HG03066 (cell line): ENCODE results near the gene RASA3.

Source experiments
- ATAC-seq: cut with Tn5 transposase; IDR thresholded peaks from one replicate; pipeline ENCODE4 v1.9.1; 2021; ENCODE audit warnings: low read depth; ENCODE audit not compliant: unreplicated experiment

The RASA3 gene

GRCh38 chr13:114071991-114072390, 60.4 kb downstream of the RASA3 start:
- no peak for ATAC-seq

DNA sequence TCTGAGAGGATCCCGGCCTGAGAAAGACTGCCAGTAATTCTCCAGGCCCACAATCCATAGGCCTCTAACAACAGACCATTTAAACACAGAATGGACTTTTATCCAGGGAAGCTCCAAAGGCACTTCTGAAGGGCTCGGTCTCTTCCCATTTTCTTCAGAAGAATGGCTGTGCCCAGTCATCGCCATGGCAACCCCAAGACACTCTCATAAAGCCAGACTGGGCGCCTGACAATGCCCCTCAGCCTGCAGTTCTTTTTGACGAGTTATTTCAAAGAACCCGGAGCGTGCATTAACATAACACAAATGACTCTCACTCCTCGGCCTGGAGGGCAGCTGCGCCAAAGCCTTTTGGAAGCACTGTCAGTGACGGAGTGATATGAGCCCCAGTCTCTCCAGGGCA, 61.0 kb downstream of the RASA3 start:
- ATAC-seq = no peak

- no peak for ATAC-seq
These were observed 62.2 kb downstream of the RASA3 start for GRCh38 chr13:114070098-114070799.

- no peak for ATAC-seq
These were observed 62.9 kb downstream of the RASA3 start for GRCh38 chr13:114069376-114070097.

- no peak for ATAC-seq
These were observed 63.6 kb downstream of the RASA3 start for GRCh38 chr13:114068656-114069318.

DNA sequence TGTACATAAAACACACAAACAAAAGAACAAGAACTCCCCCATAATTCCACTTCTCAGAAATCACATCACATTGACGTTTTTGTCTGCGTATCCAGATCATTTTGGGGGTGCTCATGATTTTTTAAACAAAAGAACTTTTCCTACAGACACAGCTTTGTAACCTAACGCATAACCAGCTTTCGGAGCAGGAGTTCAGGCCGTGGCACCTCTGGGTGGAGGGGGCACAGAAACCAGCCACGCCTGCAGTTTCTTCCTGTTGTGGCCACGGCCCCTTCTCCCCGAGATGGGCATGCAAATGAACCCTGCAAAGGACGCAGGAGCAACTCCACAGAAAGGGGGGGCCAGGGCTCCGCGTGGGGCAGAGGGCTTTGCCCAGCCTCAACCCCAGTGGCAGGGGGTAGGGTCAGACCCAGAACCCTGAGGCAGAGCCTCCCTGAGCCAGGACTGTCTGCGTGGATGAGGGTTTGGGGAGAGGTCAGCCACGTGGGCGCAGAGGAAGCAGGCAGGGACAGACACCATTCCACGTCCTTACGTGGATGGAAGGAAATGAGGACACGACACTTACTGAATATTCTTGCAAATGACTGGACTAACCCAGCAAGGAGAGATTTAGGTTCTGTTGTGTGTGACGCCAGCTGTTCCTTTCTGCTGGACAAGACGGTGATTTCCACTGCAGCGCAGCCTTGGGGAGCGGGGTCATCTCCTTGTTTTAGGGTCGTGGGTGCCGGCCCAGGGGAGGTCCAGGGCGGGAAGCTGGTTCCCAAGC, 64.4 kb downstream of the RASA3 start:
- no peak for ATAC-seq

GRCh38 chr13:114067381-114067885, 65.0 kb downstream of the RASA3 start:
- ATAC-seq = peak; percentile 66

DNA sequence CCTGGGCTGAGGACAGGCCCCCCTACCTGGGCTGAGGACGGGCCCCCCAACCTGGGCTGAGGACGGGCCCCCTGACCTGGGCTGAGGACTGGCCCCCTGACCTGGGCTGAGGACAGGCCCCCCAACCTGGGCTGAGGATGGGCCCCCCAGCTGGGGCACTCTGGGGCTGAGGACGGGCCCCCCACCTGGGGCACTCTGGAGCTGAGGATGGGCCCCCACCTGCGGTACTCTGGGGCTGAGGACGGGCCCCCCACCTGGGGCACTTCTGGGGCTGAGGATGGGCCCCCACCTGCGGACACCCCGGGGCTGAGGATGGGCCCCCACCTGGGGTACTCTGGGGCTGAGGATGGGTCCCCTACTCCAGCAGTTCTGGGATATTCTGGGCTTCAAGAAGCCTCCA, 65.5 kb downstream of the RASA3 start:
- no peak for ATAC-seq

GRCh38 chr13:114065926-114066774, 66.3 kb downstream of the RASA3 start:
- peak; percentile 8 for ATAC-seq

GRCh38 chr13:114065141-114065925, 67.1 kb downstream of the RASA3 start:
- peak; percentile 36 for ATAC-seq

DNA sequence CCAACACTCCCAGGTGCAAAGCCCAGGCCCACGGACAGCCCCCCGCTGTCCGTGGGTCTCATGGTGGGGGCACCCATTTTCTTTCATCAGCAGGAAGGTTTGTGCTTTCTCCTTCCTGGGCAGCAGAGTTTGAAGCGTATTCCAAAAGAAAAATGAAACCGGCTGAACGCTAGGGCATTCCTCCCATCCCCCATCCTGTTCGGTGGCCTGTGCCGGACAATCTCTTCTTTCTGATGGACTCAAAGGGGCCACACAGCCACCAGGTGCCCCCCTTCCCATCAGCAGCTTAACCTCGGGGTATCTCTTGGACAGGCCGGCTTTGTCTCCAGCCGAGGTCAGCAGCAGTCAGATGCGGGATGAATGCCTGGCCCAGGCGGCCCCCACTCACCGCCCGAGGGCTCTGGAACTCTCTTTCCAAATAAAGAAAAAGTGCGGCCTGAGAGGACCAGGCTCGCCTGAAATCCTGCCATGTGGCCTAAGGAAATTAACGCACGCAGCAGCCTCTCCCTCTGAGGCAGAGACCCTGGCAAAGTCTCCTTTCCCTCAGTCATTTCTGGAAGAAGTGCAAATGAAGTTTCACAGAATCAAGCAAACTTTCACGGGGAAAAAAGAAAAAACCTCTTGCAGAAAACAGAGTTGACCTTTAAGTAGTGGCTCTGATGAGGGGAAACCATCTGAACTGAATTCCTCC, 67.8 kb downstream of the RASA3 start:
- no peak for ATAC-seq

DNA sequence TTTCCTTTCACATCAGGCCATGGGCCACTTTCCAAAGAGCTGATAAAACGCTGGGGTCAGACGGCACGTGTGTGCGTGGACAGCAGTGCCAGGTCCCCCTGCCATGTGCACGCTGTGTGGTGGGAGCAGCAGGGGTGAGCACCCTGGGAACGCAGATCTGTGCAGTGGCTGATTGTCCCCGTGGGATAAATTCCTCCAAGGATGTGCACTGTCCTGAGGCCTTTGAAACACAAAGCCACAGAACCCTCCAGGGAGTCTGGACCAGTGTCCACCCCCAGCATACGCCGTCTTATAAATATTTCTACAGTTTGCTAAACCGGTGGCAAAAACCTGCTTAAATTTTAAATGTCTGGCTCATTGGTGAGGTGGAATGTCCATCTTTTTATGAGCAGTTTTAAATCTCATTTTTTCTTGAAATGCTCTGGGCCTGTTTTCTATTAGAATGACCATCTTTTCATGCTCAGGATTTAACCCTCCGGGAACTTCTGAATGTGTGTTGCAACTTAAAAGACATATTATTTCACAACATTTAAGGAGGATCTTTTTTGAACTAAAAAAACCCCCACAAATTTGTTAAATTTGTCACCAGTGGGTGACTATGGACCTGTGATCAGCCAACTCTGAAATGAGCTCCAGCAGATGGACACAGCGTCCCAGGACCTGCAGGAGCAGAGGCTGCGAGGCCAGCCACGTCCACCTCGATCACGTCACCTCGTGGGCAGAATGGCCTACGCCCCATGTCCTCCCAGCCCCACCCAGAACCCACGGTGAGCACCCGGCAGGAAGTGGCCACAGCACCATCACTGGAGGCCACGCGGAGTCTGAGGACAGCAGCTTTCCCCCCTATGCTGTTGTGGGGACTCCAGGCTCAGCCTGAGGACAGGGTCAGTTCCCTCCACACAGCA, 68.6 kb downstream of the RASA3 start:
- no peak for ATAC-seq

GRCh38 chr13:114062754-114063153, 69.7 kb downstream of the RASA3 start:
- no peak for ATAC-seq

GRCh38 chr13:114062341-114062740, 70.1 kb downstream of the RASA3 start:
- ATAC-seq = no peak

- ATAC-seq = no peak
These were observed 70.7 kb downstream of the RASA3 start for GRCh38 chr13:114061744-114062143.

GRCh38 chr13:114061047-114061446, 71.4 kb downstream of the RASA3 start:
- ATAC-seq = no peak
